WTC11 (cell line): Measurements from ENCODE around the gene CLPSL1. TPM values are rescaled to one million over a fixed set of nuclear protein-coding genes. Genes with fewer than 3 reads are reported as not detected.

ENCODE experiments used
- ATAC-seq: fragments of 200-7000 bp; cut with Tn5 transposase; 2 replicates; pipeline ENCODE4 v1.10.0; 2021; ENCODE audit warnings: mild to moderate bottlenecking, moderate library complexity
- CTCF ChIA-PET: fragments of 300-600 bp; sonication (Branson Sonifier 250); formaldehyde crosslinking; loops from one replicate; lab custom pipeline; 2021; ENCODE audit warnings: antibody characterized with exemption; lab: Charles Lee
- POLR2A ChIA-PET: fragments of 350-600 bp; sonication (Branson Sonifier 250); formaldehyde crosslinking; loops from one replicate; lab custom pipeline; 2021; ENCODE audit warnings: antibody characterized with exemption; lab: Charles Lee
- DNase-seq: peaks from one replicate; pipeline ENCODE4 v3.0.0; 2021; ENCODE audit warnings: low spot score
- H3K27ac Mint-ChIP-seq: 2 replicates; pipeline ENCODE4 v1.8.0; 2021; ENCODE audit warnings: mixed read lengths
- H3K27me3 Mint-ChIP-seq: 2 replicates; pipeline ENCODE4 v1.8.0; 2021; ENCODE audit warnings: low read depth, mild to moderate bottlenecking, moderate library complexity, mixed read lengths
- H3K36me3 Mint-ChIP-seq: 2 replicates; pipeline ENCODE4 v1.8.0; 2021; ENCODE audit warnings: mixed read lengths
- H3K4me1 Mint-ChIP-seq: 2 replicates; pipeline ENCODE4 v1.8.0; 2022; ENCODE audit warnings: mixed read lengths
- H3K4me3 Mint-ChIP-seq: 2 replicates; pipeline ENCODE4 v1.8.0; 2021; ENCODE audit warnings: mild to moderate bottlenecking, moderate library complexity, mixed read lengths
- H3K9me3 Mint-ChIP-seq: 2 replicates; pipeline ENCODE4 v1.8.0; 2021; ENCODE audit warnings: mixed read lengths
- E2F5 ChIP-seq: sonication (generic); formaldehyde crosslinking; IDR thresholded peaks from 2 replicates; pipeline ENCODE4 v1.8.1; 2022; ENCODE audit warnings: mild to moderate bottlenecking, moderate library complexity, missing genetic modification reagents
- ELF4 ChIP-seq: sonication (generic); formaldehyde crosslinking; IDR thresholded peaks from 2 replicates; pipeline ENCODE4 v1.8.1; 2022; ENCODE audit warnings: low read depth, mild to moderate bottlenecking, moderate library complexity, missing genetic modification reagents
- FOXP4 ChIP-seq: sonication (generic); formaldehyde crosslinking; IDR thresholded peaks from 2 replicates; pipeline ENCODE4 v1.8.0; 2022; ENCODE audit warnings: mild to moderate bottlenecking, missing genetic modification reagents
- IRF2 ChIP-seq: sonication (generic); formaldehyde crosslinking; IDR thresholded peaks from 2 replicates; pipeline ENCODE4 v1.8.0; 2022; ENCODE audit warnings: low read depth, missing genetic modification reagents, borderline replicate concordance
- JAZF1 ChIP-seq: fragments of 250-450 bp; sonication (Bioruptor Pico); IDR thresholded peaks from 2 replicates; pipeline ENCODE4 v1.9.0; 2021; ENCODE audit warnings: moderate library complexity, mild to moderate bottlenecking, inconsistent platforms
- MXD4 ChIP-seq: fragments of 250-450 bp; sonication (Bioruptor Pico); IDR thresholded peaks from 2 replicates; pipeline ENCODE4 v1.8.0; 2021; ENCODE audit warnings: mild to moderate bottlenecking, moderate library complexity, borderline replicate concordance
- NFATC4 ChIP-seq: fragments of 250-450 bp; sonication (Bioruptor Pico); IDR thresholded peaks from 2 replicates; pipeline ENCODE4 v1.9.0; 2021; ENCODE audit warnings: mild to moderate bottlenecking
- NFE2L1 ChIP-seq: sonication (generic); formaldehyde crosslinking; IDR thresholded peaks from 2 replicates; pipeline ENCODE4 v1.8.1; 2023; ENCODE audit warnings: missing genetic modification reagents
- OVOL2 ChIP-seq: fragments of 250-450 bp; sonication (Bioruptor Pico); IDR thresholded peaks from 2 replicates; pipeline ENCODE4 v1.9.0; 2021; ENCODE audit warnings: mild to moderate bottlenecking, borderline replicate concordance
- SP1 ChIP-seq: sonication (generic); formaldehyde crosslinking; conservative IDR thresholded peaks from 2 replicates; pipeline ENCODE4 v1.8.1; 2022; ENCODE audit warnings: missing genetic modification reagents
- ZNF263 ChIP-seq: sonication (generic); formaldehyde crosslinking; IDR thresholded peaks from 2 replicates; pipeline ENCODE4 v1.8.1; 2022; ENCODE audit warnings: low read depth, mild to moderate bottlenecking, moderate library complexity, missing genetic modification reagents
- ZNF317 ChIP-seq: sonication (generic); formaldehyde crosslinking; IDR thresholded peaks from 2 replicates; pipeline ENCODE4 v1.8.1; 2023; ENCODE audit warnings: low read depth, mild to moderate bottlenecking, moderate library complexity, missing genetic modification reagents, borderline replicate concordance
- total RNA-seq: library from RNA; stranded (reverse); gene quantifications from 3 replicates; pipeline ENCODE4 v1.2.3, GENCODE V29; 2021
- TF ChIP-seq, protein P1 (sequence below): sonication (generic); formaldehyde crosslinking; conservative IDR thresholded peaks from 2 replicates; pipeline ENCODE4 v1.8.1; 2023; ENCODE audit warnings: mild to moderate bottlenecking, low read depth, missing genetic modification reagents, moderate library complexity
- TF ChIP-seq, protein P2 (sequence below): fragments of 200-600 bp; IDR thresholded peaks from 2 replicates; pipeline ENCODE4 v1.8.0; 2022; ENCODE audit warnings: antibody characterized with exemption

The CLPSL1 gene
- total RNA-seq, 1 experiment from 2014 or later = 0.42 TPM

GRCh38 chr6:35809809-35810208, 29.0 kb downstream of the CLPSL1 start (continued):
- TF ChIP-seq, protein P1, sequence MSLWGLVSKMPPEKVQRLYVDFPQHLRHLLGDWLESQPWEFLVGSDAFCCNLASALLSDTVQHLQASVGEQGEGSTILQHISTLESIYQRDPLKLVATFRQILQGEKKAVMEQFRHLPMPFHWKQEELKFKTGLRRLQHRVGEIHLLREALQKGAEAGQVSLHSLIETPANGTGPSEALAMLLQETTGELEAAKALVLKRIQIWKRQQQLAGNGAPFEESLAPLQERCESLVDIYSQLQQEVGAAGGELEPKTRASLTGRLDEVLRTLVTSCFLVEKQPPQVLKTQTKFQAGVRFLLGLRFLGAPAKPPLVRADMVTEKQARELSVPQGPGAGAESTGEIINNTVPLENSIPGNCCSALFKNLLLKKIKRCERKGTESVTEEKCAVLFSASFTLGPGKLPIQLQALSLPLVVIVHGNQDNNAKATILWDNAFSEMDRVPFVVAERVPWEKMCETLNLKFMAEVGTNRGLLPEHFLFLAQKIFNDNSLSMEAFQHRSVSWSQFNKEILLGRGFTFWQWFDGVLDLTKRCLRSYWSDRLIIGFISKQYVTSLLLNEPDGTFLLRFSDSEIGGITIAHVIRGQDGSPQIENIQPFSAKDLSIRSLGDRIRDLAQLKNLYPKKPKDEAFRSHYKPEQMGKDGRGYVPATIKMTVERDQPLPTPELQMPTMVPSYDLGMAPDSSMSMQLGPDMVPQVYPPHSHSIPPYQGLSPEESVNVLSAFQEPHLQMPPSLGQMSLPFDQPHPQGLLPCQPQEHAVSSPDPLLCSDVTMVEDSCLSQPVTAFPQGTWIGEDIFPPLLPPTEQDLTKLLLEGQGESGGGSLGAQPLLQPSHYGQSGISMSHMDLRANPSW (CRISPR knock-in tag) = no peak
- TF ChIP-seq, protein P2, sequence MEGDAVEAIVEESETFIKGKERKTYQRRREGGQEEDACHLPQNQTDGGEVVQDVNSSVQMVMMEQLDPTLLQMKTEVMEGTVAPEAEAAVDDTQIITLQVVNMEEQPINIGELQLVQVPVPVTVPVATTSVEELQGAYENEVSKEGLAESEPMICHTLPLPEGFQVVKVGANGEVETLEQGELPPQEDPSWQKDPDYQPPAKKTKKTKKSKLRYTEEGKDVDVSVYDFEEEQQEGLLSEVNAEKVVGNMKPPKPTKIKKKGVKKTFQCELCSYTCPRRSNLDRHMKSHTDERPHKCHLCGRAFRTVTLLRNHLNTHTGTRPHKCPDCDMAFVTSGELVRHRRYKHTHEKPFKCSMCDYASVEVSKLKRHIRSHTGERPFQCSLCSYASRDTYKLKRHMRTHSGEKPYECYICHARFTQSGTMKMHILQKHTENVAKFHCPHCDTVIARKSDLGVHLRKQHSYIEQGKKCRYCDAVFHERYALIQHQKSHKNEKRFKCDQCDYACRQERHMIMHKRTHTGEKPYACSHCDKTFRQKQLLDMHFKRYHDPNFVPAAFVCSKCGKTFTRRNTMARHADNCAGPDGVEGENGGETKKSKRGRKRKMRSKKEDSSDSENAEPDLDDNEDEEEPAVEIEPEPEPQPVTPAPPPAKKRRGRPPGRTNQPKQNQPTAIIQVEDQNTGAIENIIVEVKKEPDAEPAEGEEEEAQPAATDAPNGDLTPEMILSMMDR = no peak
- no peak for TF ChIP-seq ZNF263 (CRISPR knock-in tag)
- no peak for TF ChIP-seq FOXP4
- TF ChIP-seq MXD4 (CRISPR knock-in tag) = no peak
- no peak for TF ChIP-seq JAZF1 (CRISPR knock-in tag)

- Mint-ChIP-seq H3K4me3 (no peak overlapping the region), H3K27me3 (peaks cover 3% of the 10 kb centered on the region; the same call in 1 of the 2 replicates), H3K9me3 (no peaks in the 10 kb centered on the region), H3K27ac (no peak overlapping the region), H3K4me1 (peaks cover 13% of the 10 kb centered on the region), H3K36me3 (no peaks in the 10 kb centered on the region)
- DNase-seq (no peak), ATAC-seq (no peak)
- POLR2A ChIA-PET = interaction anchor here (0.6 kb wide), 1 partner anchor 217 kb away, joined by 3 read pairs; no protein-coding TSS in a partner anchor
- TF ChIP-seq NFE2L1 (no peak), ELF4 (CRISPR knock-in tag) (no peak), NFATC4 (no peak), OVOL2 (CRISPR knock-in tag) (no peak), SP1 (CRISPR knock-in tag) (no peak), MXD4 (CRISPR knock-in tag) (no peak), ZNF317 (CRISPR knock-in tag) (no peak), IRF2 (no peak)
- CTCF ChIA-PET = no interaction called here
Observed at GRCh38 chr6:35810971-35811698, 30.3 kb downstream of the CLPSL1 start.

- CTCF ChIA-PET = no interaction called here
- ATAC-seq (no peak), DNase-seq (no peak)
- Mint-ChIP-seq H3K4me1 (peaks cover 13% of the 10 kb centered on the region), H3K9me3 (no peaks in the 10 kb centered on the region), H3K27ac (no peak overlapping the region), H3K4me3 (no peak overlapping the region), H3K27me3 (peaks cover 3% of the 10 kb centered on the region; the same call in 1 of the 2 replicates), H3K36me3 (no peaks in the 10 kb centered on the region)
- POLR2A ChIA-PET = no interaction called here
- no peak for TF ChIP-seq E2F5 (CRISPR knock-in tag)
Observed at GRCh38 chr6:35811699-35811995, 30.8 kb downstream of the CLPSL1 start.
